Stimulated activated CD8-positive, alpha-beta memory T cell treated with anti-CD3 and anti-CD28 coated beads, Interleukin-15, amount 100 ng/mL, for 48 hours (primary cell): ENCODE data around the gene WIPF1.

ENCODE experiments used
- DNase-seq, 2 donors: peaks; one replicate each; pipeline ENCODE4 v3.0.0-alpha.2; 2020; ENCODE audit warnings: low read depth in 2 of 2

Gene WIPF1

GRCh38 chr2:174544156-174544555 lies 53.4 kb downstream of the WIPF1 start:
- DNase-seq, result peak in 1 of 2 donors; percentile 23

- no peak for DNase-seq
Measured at GRCh38 chr2:174540893-174541292, 56.7 kb downstream of the WIPF1 start.

GRCh38 chr2:174535757-174536703 lies 61.6 kb downstream of the WIPF1 start:
- DNase-seq, result no peak

GRCh38 chr2:174535083-174535482 lies 62.5 kb downstream of the WIPF1 start:
- DNase-seq, result no peak

GRCh38 chr2:174529916-174530315 lies 67.7 kb downstream of the WIPF1 start:
- no peak for DNase-seq

- no peak for DNase-seq
Measured at GRCh38 chr2:174527959-174528358, 69.6 kb downstream of the WIPF1 start.

- no peak for DNase-seq
Measured at GRCh38 chr2:174527101-174527721, 70.4 kb downstream of the WIPF1 start.

GRCh38 chr2:174524527-174524926 lies 73.1 kb downstream of the WIPF1 start:
- no peak for DNase-seq

GRCh38 chr2:174522553-174522952 lies 75.1 kb downstream of the WIPF1 start:
- no peak for DNase-seq

GRCh38 chr2:174518395-174518794 lies 79.2 kb downstream of the WIPF1 start:
- no peak for DNase-seq

GRCh38 chr2:174516501-174517378 lies 80.9 kb downstream of the WIPF1 start:
- DNase-seq, result no peak

- no peak for DNase-seq
Measured at GRCh38 chr2:174512345-174512744, 85.3 kb downstream of the WIPF1 start.

GRCh38 chr2:174511580-174512260 lies 85.9 kb downstream of the WIPF1 start:
- DNase-seq, result no peak

GRCh38 chr2:174510583-174511189 lies 86.9 kb downstream of the WIPF1 start:
- no peak for DNase-seq
